SK-N-MC (cell line): ENCODE results near the gene SALL1.

ENCODE experiments used
- EZH2 ChIP-seq: fragments of 200-600 bp; sonication (generic); IDR thresholded peaks from one replicate; pipeline ENCODE4 v1.6.1; 2017; ENCODE audit warnings: antibody characterized with exemption
- FOXP2 ChIP-seq: optimal IDR thresholded peaks from 2 replicates; pipeline ENCODE3; 2011; ENCODE audit warnings: mild to moderate bottlenecking, moderate library complexity; ENCODE audit not compliant: insufficient read depth; ENCODE audit errors: extremely low read length, control extremely low read depth
- POLR2AphosphoS5 ChIP-seq: IDR thresholded peaks from 2 replicates; pipeline ENCODE4 v1.6.1; 2012; ENCODE audit warnings: mild to moderate bottlenecking, low read depth, low read length, borderline replicate concordance

DNA sequence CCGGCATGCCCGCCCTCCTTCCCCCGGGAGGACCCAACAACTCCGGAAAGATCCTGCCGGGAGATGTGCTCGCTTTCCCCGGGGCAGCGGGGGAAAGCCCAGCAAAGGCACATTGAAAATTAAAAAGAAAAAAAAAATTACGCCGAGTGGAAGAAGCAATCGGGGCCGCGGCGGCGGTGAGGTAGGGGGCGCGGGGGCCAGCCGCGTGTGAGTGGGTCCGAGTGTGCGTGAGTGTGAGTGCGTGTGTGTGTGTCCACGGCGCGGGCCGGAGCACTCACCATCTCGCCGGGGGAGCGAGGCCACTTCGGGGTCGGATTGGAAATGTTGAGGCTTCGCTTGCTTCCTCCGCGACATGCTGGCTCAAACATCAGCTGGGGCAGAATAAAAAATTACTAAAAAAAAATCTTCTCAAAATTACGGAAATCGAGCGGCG lies at the start of gene SALL1:
- no peak for TF ChIP-seq POLR2AphosphoS5
- TF ChIP-seq FOXP2 = no peak
- no peak for TF ChIP-seq EZH2
